GM19463 (cell line): ENCODE measurements around the gene RAB8B.
"Not testable (repeated sequence)": the region's sequence is repeated elsewhere in the genome, so short reads cannot be mapped to it uniquely, and the experiment has no call there.

Experiments
- ATAC-seq: cut with Tn5 transposase; IDR thresholded peaks from one replicate; pipeline ENCODE4 v1.9.1; 2021; ENCODE audit warnings: mild to moderate bottlenecking, moderate library complexity; ENCODE audit not compliant: unreplicated experiment

The RAB8B gene

GRCh38 chr15:63233667-63234423, 44.4 kb downstream of the RAB8B start:
- ATAC-seq: no peak

- no peak for ATAC-seq
These were observed 45.1 kb downstream of the RAB8B start for GRCh38 chr15:63234451-63234870.

GRCh38 chr15:63236272-63236671, 46.9 kb downstream of the RAB8B start:
- no peak for ATAC-seq

- not testable (repeated sequence) for ATAC-seq
These were observed 47.7 kb downstream of the RAB8B start for GRCh38 chr15:63237086-63237485.

- ATAC-seq: no peak
These were observed 48.8 kb downstream of the RAB8B start for GRCh38 chr15:63238171-63238570.

- ATAC-seq: peak; percentile 54
These were observed 49.4 kb downstream of the RAB8B start for GRCh38 chr15:63238796-63239195.

- ATAC-seq: no peak
These were observed 50.7 kb downstream of the RAB8B start for GRCh38 chr15:63240109-63240508.

- no peak for ATAC-seq
These were observed 51.9 kb downstream of the RAB8B start for GRCh38 chr15:63241316-63241715.

GRCh38 chr15:63243101-63243500, 53.7 kb downstream of the RAB8B start:
- no peak for ATAC-seq

- ATAC-seq: no peak
These were observed 54.4 kb downstream of the RAB8B start for GRCh38 chr15:63243776-63244175.

- no peak for ATAC-seq
These were observed 55.0 kb downstream of the RAB8B start for GRCh38 chr15:63244399-63244798.

- ATAC-seq: no peak
These were observed 55.7 kb downstream of the RAB8B start for GRCh38 chr15:63244976-63245645.

- no peak for ATAC-seq
These were observed 57.5 kb downstream of the RAB8B start for GRCh38 chr15:63246691-63247469.

GRCh38 chr15:63250312-63250965, 61.0 kb downstream of the RAB8B start:
- no peak for ATAC-seq

- ATAC-seq: no peak
These were observed 62.3 kb downstream of the RAB8B start for GRCh38 chr15:63251701-63252100.

GRCh38 chr15:63252292-63252691, 62.9 kb downstream of the RAB8B start:
- ATAC-seq: no peak

- ATAC-seq: no peak
These were observed 65.6 kb downstream of the RAB8B start for GRCh38 chr15:63254991-63255390.

GRCh38 chr15:63255489-63255990, 66.1 kb downstream of the RAB8B start:
- no peak for ATAC-seq

GRCh38 chr15:63256433-63257274, 67.2 kb downstream of the RAB8B start:
- no peak for ATAC-seq

- no peak for ATAC-seq
These were observed 69.3 kb downstream of the RAB8B start for GRCh38 chr15:63258658-63259057.
